H1 (cell line): ENCODE results near the gene LAIR2. TPM values are rescaled to one million over a fixed set of nuclear protein-coding genes. Genes with fewer than 3 reads are reported as not detected.

Experiments
- CTCF ChIA-PET: fragments of 300-600 bp; sonication (Branson Sonifier 250); formaldehyde crosslinking; loops from one replicate; lab custom pipeline; 2021; ENCODE audit not compliant: partially characterized antibody; lab: Charles Lee
- POLR2A ChIA-PET: fragments of 300-600 bp; sonication (Branson Sonifier 250); formaldehyde crosslinking; loops from one replicate; lab custom pipeline; 2021; ENCODE audit warnings: inconsistent platforms; ENCODE audit not compliant: partially characterized antibody; lab: Charles Lee
- DNase-seq, 2 experiments: peaks; one replicate each; pipeline versions ENCODE4 v3.0.0 to v3.0.0-alpha.2; 2010 to 2022; ENCODE audit warnings: low spot score in 2 of 2, low read depth in 1 of 2, mixed read lengths in 1 of 2
- FAIRE-seq: peaks from 2 replicates; lab custom pipeline; 2011; peaks lifted over from hg19 to GRCh38; lab: Jason Lieb, UNC
- H2AFZ ChIP-seq: 2 replicates; pipeline ENCODE4 v1.8.1; 2012; ENCODE audit warnings: low read length, inconsistent platforms
- H2AK5ac ChIP-seq: 2 replicates; pipeline ENCODE4 v1.6.1; 2013; ENCODE audit warnings: low read depth, low read length
- H2BK120ac ChIP-seq: replicated peaks from 2 replicates; pipeline ENCODE3; 2013; ENCODE audit warnings: low read depth, low read length, inconsistent platforms
- H2BK12ac ChIP-seq: 2 replicates; pipeline ENCODE4 v1.6.1; 2013; ENCODE audit warnings: low read depth, low read length
- H2BK15ac ChIP-seq: 2 replicates; pipeline ENCODE4 v1.6.1; 2013; ENCODE audit warnings: low read length
- H2BK20ac ChIP-seq: 2 replicates; pipeline ENCODE4 v1.6.1; 2013; ENCODE audit warnings: low read length
- H2BK5ac ChIP-seq: 2 replicates; pipeline ENCODE4 v1.6.1; 2013; ENCODE audit warnings: low read depth, low read length
- H3K14ac ChIP-seq: 2 replicates; pipeline ENCODE4 v1.6.1; 2013; ENCODE audit warnings: inconsistent platforms; ENCODE audit not compliant: insufficient read length
- H3K18ac ChIP-seq: 2 replicates; pipeline ENCODE4 v1.6.1; 2013; ENCODE audit warnings: low read length; ENCODE audit errors: extremely low read depth
- H3K23ac ChIP-seq: 2 replicates; pipeline ENCODE4 v1.6.1; 2013; ENCODE audit warnings: inconsistent platforms; ENCODE audit not compliant: insufficient read length
- H3K23me2 ChIP-seq: 2 replicates; pipeline ENCODE4 v1.6.1; 2013; ENCODE audit warnings: low read depth, low read length
- H3K27ac ChIP-seq: 2 replicates; pipeline ENCODE4 v1.6.1; 2011; ENCODE audit warnings: low read depth, low read length, inconsistent platforms
- H3K27me3 ChIP-seq, 4 experiments: replicated peaks in 1 of 4; 1 replicate in 1 of 4; 2 replicates in 3 of 4; pipeline versions ENCODE4 v1.6.1 to v1.8.1; 2011 to 2013; ENCODE audit warnings: low read length in 3 of 4, mild to moderate bottlenecking in 3 of 4, inconsistent platforms in 2 of 4, mixed read lengths in 2 of 4, moderate library complexity in 1 of 4; ENCODE audit not compliant: control insufficient read depth in 3 of 4, insufficient read depth in 3 of 4; ENCODE audit errors: extremely low read depth in 1 of 4
- H3K36me3 ChIP-seq, 4 experiments: 2 replicates each; pipeline versions ENCODE4 v1.6.1 to v1.8.1; 2011 to 2013; ENCODE audit warnings: mild to moderate bottlenecking in 4 of 4, low read length in 3 of 4, moderate library complexity in 2 of 4, control low read depth in 1 of 4, inconsistent platforms in 1 of 4; ENCODE audit not compliant: insufficient read depth in 4 of 4, control insufficient read depth in 2 of 4
- H3K4ac ChIP-seq: replicated peaks from 2 replicates; pipeline ENCODE3; 2013; ENCODE audit warnings: low read length, low read depth, mixed read lengths, inconsistent platforms; ENCODE audit not compliant: insufficient read length
- H3K4me1 ChIP-seq, 4 experiments: replicated peaks in 1 of 4; 1 replicate in 1 of 4; 2 replicates in 3 of 4; pipeline versions ENCODE4 v1.6.1 to v1.8.1; 2011 to 2013; ENCODE audit warnings: low read length in 3 of 4, inconsistent platforms in 2 of 4, mixed read lengths in 1 of 4; ENCODE audit not compliant: insufficient read depth in 4 of 4, control insufficient read depth in 3 of 4
- H3K4me2 ChIP-seq, 2 experiments: 2 replicates each; pipeline versions ENCODE4 v1.6.1 to v1.8.1; 2011 to 2013; ENCODE audit warnings: low read depth in 2 of 2, low read length in 2 of 2, control low read depth in 1 of 2, inconsistent platforms in 1 of 2, mild to moderate bottlenecking in 1 of 2; ENCODE audit not compliant: insufficient read depth in 1 of 2
- H3K4me3 ChIP-seq, 4 experiments: fragments of 200-600, 300-600 bp in 1 of 4; sonication (generic), shearing (Covaris generic), sonication (Bioruptor Twin) in 1 of 4; 2 replicates each; pipeline versions ENCODE4 v1.5.1 to v1.8.1; 2011 to 2016; ENCODE audit warnings: low read length in 4 of 4, low read depth in 3 of 4, control low read depth in 2 of 4, inconsistent platforms in 2 of 4, mild to moderate bottlenecking in 2 of 4, mixed read lengths in 1 of 4, moderate library complexity in 1 of 4; ENCODE audit not compliant: insufficient read depth in 2 of 4; ENCODE audit errors: extremely low read depth in 1 of 4
- H3K56ac ChIP-seq: replicated peaks from 2 replicates; pipeline ENCODE3; 2013; ENCODE audit warnings: low read depth, mild to moderate bottlenecking, mixed read lengths, low read length, inconsistent platforms; ENCODE audit not compliant: insufficient read length
- H3K79me1 ChIP-seq: 2 replicates; pipeline ENCODE4 v1.6.1; 2013; ENCODE audit warnings: low read depth, low read length, control low read depth
- H3K79me2 ChIP-seq, 2 experiments: 2 replicates each; pipeline versions ENCODE4 v1.6.1 to v1.8.1; 2012 to 2013; ENCODE audit warnings: low read length in 2 of 2, mild to moderate bottlenecking in 2 of 2, inconsistent platforms in 1 of 2; ENCODE audit not compliant: insufficient read depth in 2 of 2, control insufficient read depth in 1 of 2
- H3K9ac ChIP-seq, 4 experiments: replicated peaks in 1 of 4; 1 replicate in 1 of 4; 2 replicates in 3 of 4; pipeline versions ENCODE4 v1.6.1 to v1.8.1; 2011 to 2013; ENCODE audit warnings: low read depth in 3 of 4, low read length in 3 of 4, control low read depth in 2 of 4, mild to moderate bottlenecking in 2 of 4, moderate library complexity in 2 of 4, inconsistent platforms in 1 of 4; ENCODE audit errors: extremely low read depth in 1 of 4
- H3K9me3 ChIP-seq, 2 experiments: 2 replicates each; pipeline versions ENCODE4 v1.6.1 to v1.8.1; 2012 to 2013; ENCODE audit warnings: mild to moderate bottlenecking in 2 of 2, moderate library complexity in 2 of 2, control low read depth in 1 of 2, inconsistent platforms in 1 of 2, low read depth in 1 of 2, low read length in 1 of 2, mixed read lengths in 1 of 2; ENCODE audit not compliant: insufficient read depth in 2 of 2
- H4K20me1 ChIP-seq, 2 experiments: replicated peaks in 1 of 2; 2 replicates each; pipeline versions ENCODE3 to v1.8.1; 2011 to 2013; ENCODE audit warnings: inconsistent platforms in 2 of 2, low read length in 2 of 2, mild to moderate bottlenecking in 1 of 2; ENCODE audit not compliant: insufficient read depth in 2 of 2, control insufficient read depth in 1 of 2
- H4K5ac ChIP-seq: 2 replicates; pipeline ENCODE4 v1.6.1; 2013; ENCODE audit warnings: low read length, low read depth, mixed read lengths, inconsistent platforms; ENCODE audit not compliant: insufficient read length
- H4K8ac ChIP-seq: 2 replicates; pipeline ENCODE4 v1.8.0; 2013; ENCODE audit warnings: mild to moderate bottlenecking, moderate library complexity, low read length, inconsistent platforms; ENCODE audit not compliant: insufficient read depth; ENCODE audit errors: extremely low read depth
- H4K91ac ChIP-seq: replicated peaks from 2 replicates; pipeline ENCODE3; 2013; ENCODE audit warnings: low read length, mixed read lengths, inconsistent platforms; ENCODE audit not compliant: insufficient read length
- BCL11A ChIP-seq, 2 experiments: IDR thresholded peaks; one replicate each; pipeline ENCODE4 v1.6.1; 2011; ENCODE audit warnings: low read depth in 2 of 2, low read length in 2 of 2, mild to moderate bottlenecking in 2 of 2
- PHF8 ChIP-seq: fragments of 200-600 bp; sonication (generic); conservative IDR thresholded peaks from 2 replicates; pipeline ENCODE4 v1.7.1; 2012; ENCODE audit warnings: low read depth, mild to moderate bottlenecking, inconsistent platforms, low read length, moderate library complexity
- POLR2AphosphoS5 ChIP-seq: IDR thresholded peaks from 2 replicates; pipeline ENCODE4 v1.6.1; 2011; ENCODE audit warnings: low read depth, low read length
- RAD21 ChIP-seq, 2 experiments: IDR thresholded peaks in 1 of 2; conservative IDR thresholded peaks in 1 of 2; 2 replicates each; pipeline ENCODE4 v1.6.1; 2011; ENCODE audit warnings: low read depth in 2 of 2, low read length in 2 of 2, improper control_type of control experiment in 1 of 2, inconsistent platforms in 1 of 2, mild to moderate bottlenecking in 1 of 2, moderate library complexity in 1 of 2
- SP2 ChIP-seq: IDR thresholded peaks from 2 replicates; pipeline ENCODE4 v1.6.1; 2012; ENCODE audit warnings: mild to moderate bottlenecking, low read length, inconsistent platforms
- TAF7 ChIP-seq: optimal IDR thresholded peaks from 2 replicates; pipeline ENCODE3; 2011; ENCODE audit warnings: low read depth, mild to moderate bottlenecking, inconsistent platforms, low read length, moderate library complexity, borderline replicate concordance
- WGBS, 2 experiments: shearing (Covaris generic) in 1 of 2; methylation state at CpG; one replicate each; pipeline versions ENCODE4 v1.1.6 to v1.1.7; 2013 to 2015; ENCODE audit warnings: low lambda C conversion rate in 2 of 2, mixed read lengths in 2 of 2, inconsistent platforms in 1 of 2, low coverage in 1 of 2, missing lambda C conversion rate in 1 of 2; ENCODE audit not compliant: insufficient replicate concordance in 2 of 2, insufficient coverage in 1 of 2, insufficient read length in 1 of 2; ENCODE audit errors: extremely low coverage in 1 of 2, missing lambda C conversion rate in 1 of 2; 5-methylcytosine and 5-hydroxymethylcytosine counted together
- polyA plus RNA-seq, 7 experiments: library from polyadenylated mRNA; depleted of rRNA in 3 of 7; stranded (reverse) in 5 of 7; unstranded in 2 of 7; fragments of >200 nt in 5 of 7; fragments of 200-250 nt in 2 of 7; gene quantifications; 1 replicate in 5 of 7; 2 replicates in 1 of 7; 4 replicates in 1 of 7; pipeline versions ENCODE4 v1.2.1 to v1.2.3, GENCODE V29; 2011 to 2013; ENCODE audit warnings: missing spikeins in 2 of 7, mixed read lengths in 2 of 7
- total RNA-seq: library from RNA; stranded (reverse); fragmentation: NEBNext Ultra II Directional; extraction: Animal tissue kit (Norgen Biotek cat#: 25700); gene quantifications from 2 replicates; pipeline ENCODE4 v1.2.1, GENCODE V29; 2021
- TF ChIP-seq, protein P1 (sequence below): IDR thresholded peaks from 2 replicates; pipeline ENCODE4 v1.6.1; 2012; ENCODE audit warnings: inconsistent platforms

LAIR2 gene
- total and polyA plus RNA-seq, 2 of the 8 experiments (the other 6 are each of a cell fraction or from before 2014, with no cell fraction given): not detected

- Histone ChIP-seq H3K36me3 (peaks cover 18 to 43% (median 25%) of the 10 kb centered on the region in 4 experiments; a peak in 7 of 8 replicates), H3K4me3 (peak overlapping the region in 2 of 4 experiments; percentile 68 to 77; a peak in 4 of 8 replicates)
- POLR2A ChIA-PET: interaction anchor here (0.7 to 6.7 kb wide), 16 partner anchors 11 to 627 kb away, joined by 3 to 129 read pairs (median 4); partner anchors contain the start of genes CDC42EP5, LENG8 and RPS9
Observed at GRCh38 chr19:54462047-54462654, 40.5 kb upstream of the LAIR2 start.

More at GRCh38 chr19:54462047-54462654, 40.5 kb upstream of the LAIR2 start:
- peak overlapping the region; percentile 35 to 95 for H3K4me2 ChIP-seq
- no peak overlapping the region for H2BK15ac ChIP-seq
- TF ChIP-seq POLR2AphosphoS5 (0 out of 2 replicates have a peak, but pooled peaks have one; percentile 5), PHF8 (no peak), TAF7 (no peak), RAD21 (IDR thresholded peaks at IDR 0.05 in 1 of 2, conservative IDR thresholded peaks at IDR 0.05 in 1 of 2; ENCODE audit: low read depth in 2 of 2, low read length in 2 of 2) (no peak), SP2 (no peak), BCL11A (IDR thresholded peaks at IDR 0.05; ENCODE audit: low read depth in 2 of 2, low read length in 2 of 2) (no peak)
- TF ChIP-seq, protein P1, sequence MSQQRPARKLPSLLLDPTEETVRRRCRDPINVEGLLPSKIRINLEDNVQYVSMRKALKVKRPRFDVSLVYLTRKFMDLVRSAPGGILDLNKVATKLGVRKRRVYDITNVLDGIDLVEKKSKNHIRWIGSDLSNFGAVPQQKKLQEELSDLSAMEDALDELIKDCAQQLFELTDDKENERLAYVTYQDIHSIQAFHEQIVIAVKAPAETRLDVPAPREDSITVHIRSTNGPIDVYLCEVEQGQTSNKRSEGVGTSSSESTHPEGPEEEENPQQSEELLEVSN: no peak
- H3K27me3 ChIP-seq: peaks cover 0 to 11% (median 5%) of the 10 kb centered on the region in 4 experiments; a peak in 5 of 7 replicates
- H2BK120ac ChIP-seq: no peak overlapping the region
- peak overlapping the region; percentile 91; the same call in 1 of the 2 replicates for H4K8ac ChIP-seq
- no peak overlapping the region for H2BK12ac ChIP-seq
- no peak overlapping the region for H2AFZ ChIP-seq
- no peaks in the 10 kb centered on the region for H3K9me3 ChIP-seq
- no peak overlapping the region for H3K14ac ChIP-seq
- peak overlapping the region; percentile 75; the same call in 1 of the 2 replicates for H3K27ac ChIP-seq
- H3K9ac ChIP-seq: peak overlapping the region in 2 of 4 experiments; percentile 73 to 75; a peak in 3 of 7 replicates
- peaks cover 8% of the 10 kb centered on the region; the same call in 1 of the 2 replicates for H3K23me2 ChIP-seq
- H3K18ac ChIP-seq: peak overlapping the region; percentile 51; the same call in 1 of the 2 replicates
- no peak overlapping the region for H2AK5ac ChIP-seq
- no peak overlapping the region for H4K5ac ChIP-seq
- H3K23ac ChIP-seq: no peak overlapping the region
- peak overlapping the region; percentile 17 for H3K56ac ChIP-seq
- no peak for DNase-seq
- no peak overlapping the region for H2BK20ac ChIP-seq
- CTCF ChIA-PET: interaction anchor here (0.6 to 2.0 kb wide), 8 partner anchors 10 to 71 kb away, joined by 3 to 13 read pairs (median 3); partner anchors contain the start of genes CDC42EP5 and TTYH1
- no peak overlapping the region for H2BK5ac ChIP-seq
- FAIRE-seq: no peak
- H3K4ac ChIP-seq: no peak overlapping the region
- peaks cover 0 to 8% (median 5%) of the 10 kb centered on the region in 4 experiments; a peak in 5 of 7 replicates for H3K4me1 ChIP-seq
- 88% methylated on average over 13 of the region's 15 CpGs; no CpG with 5 or more reads in 1 of the 2 experiments for WGBS, 2 experiments
- H4K91ac ChIP-seq: no peak overlapping the region
- H3K79me1 ChIP-seq: peaks cover 15% of the 10 kb centered on the region
- H4K20me1 ChIP-seq: peaks cover 4 to 30% of the 10 kb centered on the region in 2 experiments
- peaks cover 0 to 4% of the 10 kb centered on the region in 2 experiments; a peak in 1 of 4 replicates for H3K79me2 ChIP-seq
